GM21825 (cell line): ENCODE results near the gene ARHGEF33.
"Not testable (repeated sequence)": the region's sequence is repeated elsewhere in the genome, so short reads cannot be mapped to it uniquely, and the experiment has no call there.

Experiments used
- ATAC-seq: cut with Tn5 transposase; IDR thresholded peaks from one replicate; pipeline ENCODE4 v1.9.1; 2021; ENCODE audit warnings: mild to moderate bottlenecking, moderate library complexity; ENCODE audit not compliant: unreplicated experiment

Gene ARHGEF33

GRCh38 chr2:38907743-38908562 lies 18.3 kb downstream of the ARHGEF33 start:
- ATAC-seq, result peak; percentile 86

DNA sequence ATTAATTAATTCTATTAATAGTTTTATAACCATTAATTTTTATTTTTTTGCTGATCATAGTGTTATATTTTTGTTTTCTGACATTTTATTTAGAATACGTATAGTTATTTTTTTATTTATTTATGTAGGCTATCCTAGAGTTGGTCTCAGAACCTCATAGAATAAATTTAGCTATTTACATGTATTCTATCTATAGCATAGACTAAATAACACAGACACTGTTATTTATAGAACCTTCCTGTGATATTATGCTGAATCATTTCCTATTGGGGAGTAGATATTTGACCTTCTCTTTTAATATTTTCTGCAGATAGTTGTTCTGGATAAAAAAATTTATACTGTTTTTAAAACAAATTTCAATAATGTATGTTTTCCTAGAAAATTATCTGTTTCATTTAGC lies 20.2 kb downstream of the ARHGEF33 start:
- ATAC-seq, result no peak

- no peak for ATAC-seq
These were observed 21.5 kb downstream of the ARHGEF33 start for GRCh38 chr2:38911191-38911590.

DNA sequence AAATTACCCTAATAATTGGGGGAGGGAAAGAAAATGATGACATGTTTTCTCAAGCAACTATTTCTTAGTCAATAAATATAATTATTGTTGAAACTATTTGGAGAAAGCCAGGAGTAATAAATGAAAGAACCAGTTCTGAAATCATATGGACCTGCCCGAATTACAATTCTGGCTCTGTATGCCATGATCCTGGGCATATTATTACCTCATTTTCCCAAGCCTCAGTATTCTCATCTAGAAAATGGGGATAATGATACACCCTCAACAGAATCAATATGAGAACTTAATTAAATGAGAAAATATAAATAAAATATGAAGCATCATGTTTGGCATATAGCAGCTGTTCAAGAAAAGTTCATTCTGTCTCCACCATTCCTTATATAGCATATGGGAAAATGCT lies 22.9 kb downstream of the ARHGEF33 start:
- ATAC-seq, result no peak

GRCh38 chr2:38922389-38922788 lies 32.7 kb downstream of the ARHGEF33 start:
- no peak for ATAC-seq

DNA sequence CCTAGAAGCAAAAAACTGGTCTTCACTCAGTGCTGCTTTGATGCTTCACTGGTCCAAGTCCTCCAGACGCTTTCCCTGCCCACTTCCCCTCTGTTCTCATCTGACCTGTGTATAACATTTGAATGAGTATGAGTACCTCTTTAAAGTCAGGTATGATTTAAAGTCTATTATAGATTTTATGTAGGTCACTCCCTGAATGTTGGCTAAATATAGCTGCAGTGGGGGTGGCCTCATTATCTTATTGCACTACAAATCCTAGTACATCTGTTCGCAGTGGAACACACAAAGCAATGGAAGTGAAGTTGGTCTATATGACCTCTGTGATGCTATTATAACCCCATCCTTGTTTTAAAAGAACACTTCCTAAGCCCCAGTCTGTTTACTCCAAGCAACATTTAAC lies 33.2 kb downstream of the ARHGEF33 start:
- no peak for ATAC-seq

GRCh38 chr2:38925982-38926381 lies 36.3 kb downstream of the ARHGEF33 start:
- ATAC-seq, result no peak

- no peak for ATAC-seq
These were observed 40.9 kb downstream of the ARHGEF33 start for GRCh38 chr2:38930600-38930999.

- ATAC-seq, result no peak
These were observed 42.9 kb downstream of the ARHGEF33 start for GRCh38 chr2:38932586-38932985.

- no peak for ATAC-seq
These were observed 44.0 kb downstream of the ARHGEF33 start for GRCh38 chr2:38933653-38934052.

GRCh38 chr2:38934742-38935141 lies 45.1 kb downstream of the ARHGEF33 start:
- ATAC-seq, result no peak

DNA sequence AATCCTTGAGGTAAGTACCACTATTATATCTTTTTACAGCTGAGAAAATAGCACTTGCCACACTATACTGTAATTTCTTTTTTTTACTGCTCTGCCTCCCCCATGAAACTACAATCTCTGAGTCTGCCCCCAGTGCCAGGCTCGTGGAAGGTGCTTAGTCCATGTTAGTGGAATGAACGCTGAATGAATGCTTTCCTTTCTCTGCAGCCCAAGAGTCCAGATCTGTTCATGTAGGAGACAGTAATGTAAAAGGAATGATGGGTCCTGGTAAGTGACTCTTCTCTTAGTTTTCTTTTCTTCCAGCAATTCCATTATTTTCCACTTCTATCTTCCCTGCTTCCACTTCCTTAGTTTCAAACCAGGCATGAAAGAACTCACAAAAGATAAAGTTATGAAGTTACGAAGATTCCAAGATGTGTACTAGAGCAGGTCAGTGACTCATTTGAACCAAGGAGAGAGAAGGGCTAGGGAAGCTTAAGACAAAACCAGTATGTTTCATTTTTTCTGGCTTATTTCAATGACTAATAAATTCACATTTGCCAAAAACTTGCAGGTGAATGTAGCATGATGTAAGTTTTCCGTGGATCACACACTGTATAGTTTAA lies 46.0 kb downstream of the ARHGEF33 start:
- ATAC-seq, result no peak

GRCh38 chr2:38936516-38936915 lies 46.8 kb downstream of the ARHGEF33 start:
- not testable (repeated sequence) for ATAC-seq

- no peak for ATAC-seq
These were observed 47.9 kb downstream of the ARHGEF33 start for GRCh38 chr2:38937548-38937947.

DNA sequence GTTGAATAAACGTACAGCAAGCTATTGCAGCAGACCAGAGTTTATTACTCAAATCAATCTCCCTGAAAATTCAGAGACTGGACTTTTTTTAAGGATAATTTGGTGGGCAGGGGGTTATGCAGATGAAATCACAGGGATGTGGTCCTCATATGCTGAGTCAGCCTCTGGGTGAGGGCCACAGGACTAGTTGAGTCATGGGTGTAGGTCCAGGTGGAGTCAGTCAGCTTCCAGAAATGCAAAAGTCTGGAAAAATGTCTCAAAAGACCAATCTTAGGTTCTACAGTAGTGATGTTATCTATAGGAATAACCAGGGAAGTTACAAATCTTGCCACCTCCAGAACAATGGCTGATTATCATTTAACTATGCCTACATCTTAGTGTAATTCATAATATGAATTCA lies 51.1 kb downstream of the ARHGEF33 start:
- no peak for ATAC-seq

- ATAC-seq, result no peak
These were observed 54.1 kb downstream of the ARHGEF33 start for GRCh38 chr2:38943784-38944183.

GRCh38 chr2:38945372-38945771 lies 55.7 kb downstream of the ARHGEF33 start:
- no peak for ATAC-seq

GRCh38 chr2:38945911-38946310 lies 56.2 kb downstream of the ARHGEF33 start:
- no peak for ATAC-seq

DNA sequence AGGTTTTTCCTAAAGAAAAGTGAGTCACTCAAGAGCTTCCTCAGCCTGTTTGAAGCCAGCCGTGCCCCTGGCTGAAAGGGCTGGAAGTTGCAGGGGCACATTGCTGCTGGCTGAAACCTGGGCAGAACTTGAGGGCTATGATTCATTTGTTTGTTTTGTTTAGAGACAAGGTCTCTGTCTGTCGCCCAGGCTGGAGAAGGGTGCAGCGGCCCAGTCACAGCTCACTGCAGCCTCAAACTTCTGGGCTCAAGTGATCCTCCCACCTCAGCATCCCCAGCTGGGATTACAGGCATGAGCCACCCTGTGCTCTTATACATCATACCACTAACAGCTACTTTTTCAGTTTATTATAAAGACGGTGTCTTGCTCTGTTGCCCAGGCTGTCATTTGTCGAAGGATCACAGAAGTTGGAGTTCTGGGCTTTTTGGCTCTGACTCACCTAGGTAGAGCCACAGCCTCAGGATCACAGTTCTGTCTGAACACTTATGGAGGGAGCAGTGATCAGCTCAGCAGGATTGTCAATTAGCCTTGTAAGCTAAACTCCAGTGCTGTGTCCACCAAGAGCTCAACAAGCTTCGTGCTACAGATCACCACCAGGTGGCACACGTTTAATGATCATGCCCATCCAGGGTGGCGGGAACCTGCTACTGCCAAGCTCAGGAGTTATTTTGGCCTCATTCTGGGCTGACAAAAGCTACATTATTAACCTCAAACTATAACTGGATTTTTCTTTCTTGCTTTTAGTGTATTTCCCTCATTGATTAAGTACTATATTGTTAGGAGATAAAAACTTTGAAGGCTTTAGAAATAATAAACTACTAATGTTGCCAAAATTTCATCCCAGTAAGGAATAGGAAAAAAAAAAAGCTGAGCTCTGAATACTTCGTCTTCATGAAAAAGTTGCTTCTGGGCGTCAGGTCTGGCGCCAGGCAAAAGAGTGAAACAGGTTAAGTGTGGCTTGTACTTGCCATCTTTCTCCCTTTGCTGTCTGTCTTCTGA lies 57.9 kb downstream of the ARHGEF33 start:
- ATAC-seq, result peak; percentile 78

DNA sequence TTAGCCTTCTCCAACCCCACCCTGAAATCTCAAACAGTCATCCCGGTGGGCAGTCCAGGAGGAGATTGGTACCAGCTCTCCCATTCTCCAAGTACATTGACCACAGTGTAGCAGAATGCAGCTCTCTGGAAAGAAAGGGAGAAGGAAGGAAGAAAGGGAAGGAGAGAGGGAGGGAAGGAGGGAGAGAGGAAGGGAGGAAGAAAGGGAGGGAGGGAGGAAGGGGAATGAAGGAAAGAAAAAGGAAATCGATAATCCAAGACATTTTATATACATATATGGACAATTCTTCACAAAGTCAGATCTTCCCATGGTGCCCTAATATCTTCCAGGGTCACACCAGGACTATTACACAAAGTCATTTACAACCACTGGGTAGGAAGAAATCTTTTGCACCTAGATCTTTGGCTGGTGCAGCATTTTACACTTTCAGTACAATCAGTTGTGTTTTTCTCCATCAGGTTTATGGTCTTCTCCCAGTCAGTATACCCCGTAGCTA lies 58.8 kb downstream of the ARHGEF33 start:
- ATAC-seq, result no peak

- no peak for ATAC-seq
These were observed 59.3 kb downstream of the ARHGEF33 start for GRCh38 chr2:38948995-38949394.
